ENCODE measurements around the gene MRPS31.
"Not testable (repeated sequence)": the region's sequence is repeated elsewhere in the genome, so short reads cannot be mapped to it uniquely, and the experiment has no call there.

Gene MRPS31

DNA sequence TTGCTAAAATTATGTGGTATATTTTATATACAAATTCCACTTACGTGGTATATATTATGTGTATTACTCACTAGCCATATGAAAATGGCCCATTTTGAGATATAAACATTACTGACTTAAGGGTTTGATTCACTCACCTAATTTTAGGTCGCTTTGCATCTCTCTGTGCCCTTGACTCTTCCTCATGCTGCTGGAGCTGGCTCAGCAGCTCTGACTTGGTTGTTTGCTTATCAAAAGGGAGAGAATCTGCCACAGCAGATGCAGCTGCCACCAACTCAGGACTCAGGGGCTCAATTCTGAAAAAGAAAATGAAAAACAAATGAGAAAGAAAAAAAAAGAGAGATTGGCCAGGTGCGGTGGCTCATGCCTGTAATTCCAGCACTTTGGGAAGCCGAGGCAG, 12.2 kb downstream of the MRPS31 start:
- DNase-seq (ENCODE audit: low read depth), result no peak

DNA sequence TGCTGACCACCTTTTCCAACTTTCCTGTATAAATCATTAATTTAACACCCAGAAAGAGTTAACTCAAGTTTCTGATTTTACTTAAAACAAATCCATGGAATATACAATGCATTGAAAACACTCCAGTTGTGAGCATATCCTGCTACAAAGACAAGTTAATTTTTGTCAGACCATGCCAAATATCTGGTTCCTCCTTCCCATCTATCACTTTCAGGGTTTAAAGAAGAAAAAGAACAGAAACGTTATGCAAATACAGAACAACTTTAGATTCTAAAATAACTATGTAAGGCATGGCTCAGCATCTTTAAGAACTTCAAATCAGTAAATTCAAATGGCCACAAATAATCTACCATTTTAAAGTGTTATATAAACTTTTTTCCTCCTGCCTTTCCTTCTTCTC, 14.9 kb downstream of the MRPS31 start:
- no peak for DNase-seq (ENCODE audit: low read depth)

DNA sequence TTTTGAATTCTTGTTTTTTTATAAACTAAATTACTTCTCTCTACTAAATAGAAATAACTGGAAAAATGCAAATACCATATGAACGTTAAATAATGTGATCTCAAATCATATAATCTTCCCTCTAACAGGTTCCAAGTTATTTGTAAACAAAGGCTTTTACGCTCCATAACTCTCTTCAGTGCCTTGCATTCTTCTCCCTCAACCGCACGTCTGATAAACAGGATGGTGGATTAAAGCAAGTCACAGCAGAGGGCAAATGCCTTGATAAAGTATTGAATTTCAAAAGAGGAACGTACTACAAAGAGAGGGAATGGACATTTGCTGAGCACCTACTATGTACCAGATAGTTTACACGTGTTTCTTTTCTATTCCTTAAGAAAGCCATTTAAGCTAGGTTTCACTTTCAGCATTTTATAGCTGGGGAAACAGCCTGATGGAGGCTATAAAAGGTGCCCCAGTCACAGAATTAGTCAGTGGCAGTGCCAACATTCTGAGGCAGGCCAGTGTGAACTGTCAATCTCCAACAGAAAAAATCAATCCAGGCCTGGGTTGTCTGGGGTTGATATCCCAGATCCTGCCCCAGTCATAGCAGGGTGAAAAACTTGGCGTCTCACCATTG, 15.8 kb downstream of the MRPS31 start:
- DNase-seq (ENCODE audit: low read depth), result no peak

- no peak for DNase-seq (ENCODE audit: low read depth)
Observed at GRCh38 chr13:40749327-40749726, 21.7 kb downstream of the MRPS31 start.

- peak; percentile 9 for DNase-seq (ENCODE audit: low read depth)
Observed at GRCh38 chr13:40735232-40735548, 35.8 kb downstream of the MRPS31 start.

DNA sequence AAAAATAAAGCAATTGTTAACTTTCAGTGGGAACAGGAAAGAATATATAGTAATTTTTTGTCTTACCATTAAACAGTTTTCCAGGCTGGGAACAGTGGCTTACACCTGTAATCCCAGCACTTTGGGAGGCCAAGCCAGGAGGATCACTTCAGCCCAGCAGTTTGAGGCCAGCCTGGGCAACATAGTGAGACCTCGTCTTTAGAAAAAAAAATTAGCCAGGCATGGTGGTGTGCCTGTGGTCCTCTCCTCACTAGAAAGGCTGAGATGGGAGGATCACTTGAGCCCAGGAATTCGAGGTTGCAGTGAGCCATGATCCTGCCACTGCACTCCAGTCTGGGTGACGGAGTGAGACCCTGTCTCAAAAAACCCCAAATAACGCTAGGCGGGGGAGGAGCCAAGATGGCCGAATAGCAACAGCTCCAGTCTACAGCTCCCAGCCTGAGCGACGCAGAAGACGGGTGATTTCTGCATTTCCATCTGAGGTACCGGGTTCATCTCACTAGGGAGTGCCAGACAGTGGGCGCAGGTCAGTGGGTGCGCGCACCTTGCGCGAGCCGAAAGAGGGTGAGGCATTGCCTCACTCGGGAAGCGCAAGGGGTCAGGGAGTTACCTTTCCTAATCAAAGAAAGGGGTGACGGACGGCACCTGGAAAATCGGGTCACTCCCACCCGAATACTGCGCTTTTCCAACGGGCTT, 36.3 kb downstream of the MRPS31 start:
- DNase-seq (ENCODE audit: low read depth), result not testable (repeated sequence)

- no peak for DNase-seq (ENCODE audit: low read depth)
Observed at GRCh38 chr13:40732658-40733057, 38.3 kb downstream of the MRPS31 start.

DNA sequence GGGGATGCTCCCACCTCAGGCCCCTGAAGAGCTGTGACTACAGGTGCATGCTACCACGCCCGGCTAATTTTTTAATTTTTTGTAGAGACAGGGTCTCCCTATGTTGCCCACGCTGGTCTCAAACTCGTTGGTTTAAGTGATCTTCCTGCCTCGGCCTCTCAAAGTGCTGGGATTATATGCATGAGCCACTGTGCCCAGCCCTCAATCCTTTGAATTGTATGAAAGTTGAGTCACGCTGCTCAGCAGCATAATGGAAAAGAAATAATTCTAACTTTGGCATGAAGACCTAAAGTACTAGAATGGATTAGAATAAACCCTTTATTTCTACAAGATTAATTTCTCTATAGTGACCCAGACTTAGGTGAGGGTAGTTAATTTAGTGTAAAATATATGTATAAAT, 42.4 kb downstream of the MRPS31 start:
- no peak for DNase-seq (ENCODE audit: low read depth)

GRCh38 chr13:40714433-40714832, 56.6 kb downstream of the MRPS31 start:
- not testable (repeated sequence) for DNase-seq (ENCODE audit: low read depth)

DNA sequence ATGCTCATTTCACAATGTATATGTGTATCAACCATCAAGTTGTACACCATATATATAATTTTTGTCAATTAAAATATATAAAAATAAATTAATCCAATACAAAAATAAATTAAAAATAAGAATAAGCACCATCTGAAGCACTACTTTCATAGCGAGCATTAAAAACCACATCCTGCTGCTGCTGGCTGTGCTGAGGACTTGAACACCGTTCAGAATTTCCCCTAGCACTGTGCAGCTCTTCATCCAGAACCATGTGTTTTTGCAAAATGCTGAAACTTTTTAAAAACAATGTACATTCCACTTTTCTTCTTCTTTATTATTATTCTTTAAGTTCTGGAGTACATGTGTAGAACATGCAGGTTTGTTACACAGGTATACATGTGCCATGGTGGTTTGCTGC, 64.6 kb downstream of the MRPS31 start:
- DNase-seq (ENCODE audit: low read depth), result no peak

- DNase-seq (ENCODE audit: low read depth), result no peak
Observed at GRCh38 chr13:40697711-40698110, 73.3 kb downstream of the MRPS31 start.

GRCh38 chr13:40694426-40694825, 76.6 kb downstream of the MRPS31 start:
- DNase-seq (ENCODE audit: low read depth), result no peak

GRCh38 chr13:40692946-40693345, 78.0 kb downstream of the MRPS31 start:
- no peak for DNase-seq (ENCODE audit: low read depth)

DNA sequence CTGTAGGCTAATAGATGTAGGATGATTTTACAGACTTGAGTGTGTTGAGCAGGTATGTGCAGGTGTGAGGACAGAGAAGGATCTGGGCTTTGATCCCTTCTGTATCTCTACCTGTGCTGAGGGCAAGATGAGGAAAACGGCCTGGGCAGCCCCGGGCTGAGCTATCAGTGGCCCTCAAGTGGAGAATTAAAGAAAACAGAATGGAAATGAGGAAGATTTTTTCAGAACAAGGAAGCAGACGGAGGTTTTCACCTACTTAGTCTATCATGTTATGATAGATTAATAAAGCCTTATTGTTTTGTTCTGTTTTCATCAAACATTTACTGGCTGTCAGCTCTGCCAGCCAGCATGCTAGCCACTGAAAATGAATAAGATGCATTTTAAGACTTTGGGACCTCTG, 82.2 kb downstream of the MRPS31 start:
- DNase-seq (ENCODE audit: low read depth), result no peak

- DNase-seq (ENCODE audit: low read depth), result no peak
Observed at GRCh38 chr13:40682449-40683240, 88.3 kb downstream of the MRPS31 start.

GRCh38 chr13:40681341-40682146, 89.4 kb downstream of the MRPS31 start:
- DNase-seq (ENCODE audit: low read depth), result no peak

DNA sequence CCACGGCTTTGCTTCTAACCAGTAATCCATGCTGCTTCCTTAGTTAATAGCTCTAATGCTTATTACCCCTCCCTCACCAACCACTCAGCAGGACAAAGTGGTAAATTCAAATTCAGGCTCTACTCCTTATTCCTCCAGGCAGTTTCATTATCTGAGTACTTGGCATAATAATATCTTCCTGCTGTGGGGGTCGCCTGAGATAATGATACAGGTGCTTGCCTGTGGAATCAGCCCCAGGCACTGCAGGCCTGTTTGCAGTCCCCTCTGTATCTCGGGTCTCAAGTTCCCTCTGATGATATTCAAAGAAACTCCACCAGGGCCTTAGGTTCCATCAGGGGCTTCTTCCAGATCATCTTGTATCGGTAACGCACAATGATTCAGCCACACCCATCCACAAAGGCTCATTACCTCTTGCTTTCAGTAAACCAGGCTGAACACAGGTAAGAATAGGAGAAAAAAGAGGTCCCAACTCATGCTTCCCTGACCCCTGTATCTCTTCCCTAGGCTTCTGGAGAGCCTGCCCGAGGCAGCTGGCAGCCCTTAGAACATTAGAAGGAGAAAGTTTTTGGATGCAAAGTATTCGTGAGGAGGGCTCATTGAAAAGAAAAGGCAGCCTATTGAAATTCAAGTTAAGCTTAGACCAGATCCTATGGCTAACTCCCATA, 90.2 kb downstream of the MRPS31 start:
- no peak for DNase-seq (ENCODE audit: low read depth)

GRCh38 chr13:40679480-40679985, 91.5 kb downstream of the MRPS31 start:
- DNase-seq (ENCODE audit: low read depth), result no peak
